ENCODE measurements around the gene TMEM235.
"Not testable (repeated sequence)": the region's sequence is repeated elsewhere in the genome, so short reads cannot be mapped to it uniquely, and the experiment has no call there.

The TMEM235 gene

GRCh38 chr17:78238823-78239488 lies 7.5 kb downstream of the TMEM235 start:
- DNase-seq, result no peak

GRCh38 chr17:78239489-78239931 lies 8.1 kb downstream of the TMEM235 start:
- DNase-seq, result no peak

GRCh38 chr17:78240012-78240655 lies 8.7 kb downstream of the TMEM235 start:
- DNase-seq, result no peak

- DNase-seq, result no peak
Measured at GRCh38 chr17:78240839-78241238, 9.4 kb downstream of the TMEM235 start.

- DNase-seq, result no peak
Measured at GRCh38 chr17:78241277-78242023, 10.0 kb downstream of the TMEM235 start.

- DNase-seq, result no peak
Measured at GRCh38 chr17:78242024-78242742, 10.8 kb downstream of the TMEM235 start.

GRCh38 chr17:78247304-78247703 lies 15.9 kb downstream of the TMEM235 start:
- no peak for DNase-seq

- no peak for DNase-seq
Measured at GRCh38 chr17:78248051-78248914, 16.9 kb downstream of the TMEM235 start.

GRCh38 chr17:78249074-78249817 lies 17.8 kb downstream of the TMEM235 start:
- DNase-seq, result no peak

GRCh38 chr17:78249818-78250806 lies 18.7 kb downstream of the TMEM235 start:
- no peak for DNase-seq

- DNase-seq, result peak; percentile 95
Measured at GRCh38 chr17:78250891-78251772, 19.7 kb downstream of the TMEM235 start.

GRCh38 chr17:78251773-78252103 lies 20.3 kb downstream of the TMEM235 start:
- DNase-seq, result no peak

GRCh38 chr17:78252111-78252634 lies 20.7 kb downstream of the TMEM235 start:
- no peak for DNase-seq

GRCh38 chr17:78252701-78253635 lies 21.5 kb downstream of the TMEM235 start:
- DNase-seq, result no peak

- not testable (repeated sequence) for DNase-seq
Measured at GRCh38 chr17:78253636-78253945, 22.2 kb downstream of the TMEM235 start.

- peak; percentile 89 for DNase-seq
Measured at GRCh38 chr17:78253946-78254672, 22.7 kb downstream of the TMEM235 start.

GRCh38 chr17:78255029-78255656 lies 23.7 kb downstream of the TMEM235 start:
- DNase-seq, result no peak
